ENCODE measurements around the gene CDHR5.
"Not testable (repeated sequence)": the region's sequence is repeated elsewhere in the genome, so short reads cannot be mapped to it uniquely, and the experiment has no call there.

The CDHR5 gene

GRCh38 chr11:656866-657265, 32.1 kb upstream of the CDHR5 start:
- Histone ChIP-seq H3K36me3 (ENCODE audit: control insufficient read depth, low read depth, low read length) (peaks cover 9% of the 10 kb centered on the region), H3K27me3 (ENCODE audit: control insufficient read depth, insufficient read depth, low read length) (no peaks in the 10 kb centered on the region), H3K9me3 (ENCODE audit: control insufficient read depth, low read depth, low read length) (no peaks in the 10 kb centered on the region), H3K4me1 (ENCODE audit: control insufficient read depth, low read depth, low read length) (no peaks in the 10 kb centered on the region), H3K27ac (ENCODE audit: low read length) (no peak overlapping the region), H3K4me3 (ENCODE audit: low read length) (no peak overlapping the region), H3K9ac (ENCODE audit: low read length) (no peak overlapping the region)

DNA sequence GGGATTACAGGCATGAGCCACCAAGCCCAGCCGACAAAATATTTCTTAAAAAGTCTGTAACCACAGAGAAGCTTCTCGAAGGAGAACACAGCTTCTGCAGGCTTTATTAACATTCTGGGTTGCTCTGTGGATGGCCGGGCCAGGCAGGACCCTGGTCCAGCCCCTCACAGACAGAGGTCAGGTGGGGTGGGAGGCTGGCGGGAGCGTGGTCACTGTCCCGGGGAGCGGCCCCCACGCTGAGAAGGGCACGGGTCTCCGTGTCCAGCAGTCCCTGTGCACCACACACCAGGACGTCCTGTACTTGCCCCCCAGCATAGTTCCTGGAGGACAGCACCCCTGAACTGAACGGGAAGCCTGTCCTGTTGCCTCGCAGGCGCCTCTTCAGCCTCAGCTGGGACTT, 31.7 kb upstream of the CDHR5 start:
- Histone ChIP-seq H3K9ac (ENCODE audit: low read length) (no peak overlapping the region), H3K9me3 (ENCODE audit: control insufficient read depth, low read depth, low read length) (no peaks in the 10 kb centered on the region), H3K4me1 (ENCODE audit: control insufficient read depth, low read depth, low read length) (no peaks in the 10 kb centered on the region), H3K36me3 (ENCODE audit: control insufficient read depth, low read depth, low read length) (peaks cover 9% of the 10 kb centered on the region), H3K4me3 (ENCODE audit: low read length) (no peak overlapping the region), H3K27ac (ENCODE audit: low read length) (no peak overlapping the region), H3K27me3 (ENCODE audit: control insufficient read depth, insufficient read depth, low read length) (no peaks in the 10 kb centered on the region)

DNA sequence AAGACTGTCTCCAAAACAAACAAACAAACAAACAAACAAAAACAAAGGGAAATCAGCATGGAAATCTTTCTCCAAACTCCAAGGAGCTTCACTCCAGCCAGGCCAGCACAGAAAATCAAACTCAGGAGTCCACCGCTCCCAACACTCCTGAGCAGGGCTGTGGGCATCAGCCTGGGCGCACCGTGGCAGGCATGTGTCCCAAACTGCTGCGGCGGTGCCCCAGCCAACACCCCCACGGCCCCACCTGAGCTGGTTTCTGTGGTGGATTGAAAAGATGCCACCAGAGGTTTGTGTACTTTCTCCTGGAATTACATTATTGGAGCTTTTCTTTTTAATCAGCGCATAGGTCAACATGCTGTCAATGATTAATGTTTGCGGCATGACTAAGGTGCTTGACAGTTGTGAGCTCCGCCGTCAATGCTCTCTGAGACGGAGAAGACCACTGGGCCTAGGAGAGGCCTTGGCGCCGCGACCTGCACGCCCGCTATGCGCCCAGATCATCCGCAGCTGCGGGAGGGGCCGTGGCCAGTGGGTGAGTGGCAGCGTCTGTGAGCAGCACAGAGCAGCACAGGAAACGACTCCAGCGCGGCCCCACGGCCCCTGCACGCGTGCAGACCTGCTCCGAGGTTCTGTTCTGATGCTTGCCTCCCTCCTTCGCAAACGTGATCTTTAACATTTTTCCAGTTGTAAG, 30.4 kb upstream of the CDHR5 start:
- H3K4me1 ChIP-seq (ENCODE audit: control insufficient read depth, low read depth, low read length): no peaks in the 10 kb centered on the region
- no peak overlapping the region for H3K9ac ChIP-seq (ENCODE audit: low read length)
- H3K27ac ChIP-seq (ENCODE audit: low read length): no peak overlapping the region
- H3K9me3 ChIP-seq (ENCODE audit: control insufficient read depth, low read depth, low read length): no peaks in the 10 kb centered on the region
- H3K27me3 ChIP-seq (ENCODE audit: control insufficient read depth, insufficient read depth, low read length): no peaks in the 10 kb centered on the region
- H3K4me3 ChIP-seq (ENCODE audit: low read length): no peak overlapping the region
- peaks cover 13% of the 10 kb centered on the region for H3K36me3 ChIP-seq (ENCODE audit: control insufficient read depth, low read depth, low read length)

DNA sequence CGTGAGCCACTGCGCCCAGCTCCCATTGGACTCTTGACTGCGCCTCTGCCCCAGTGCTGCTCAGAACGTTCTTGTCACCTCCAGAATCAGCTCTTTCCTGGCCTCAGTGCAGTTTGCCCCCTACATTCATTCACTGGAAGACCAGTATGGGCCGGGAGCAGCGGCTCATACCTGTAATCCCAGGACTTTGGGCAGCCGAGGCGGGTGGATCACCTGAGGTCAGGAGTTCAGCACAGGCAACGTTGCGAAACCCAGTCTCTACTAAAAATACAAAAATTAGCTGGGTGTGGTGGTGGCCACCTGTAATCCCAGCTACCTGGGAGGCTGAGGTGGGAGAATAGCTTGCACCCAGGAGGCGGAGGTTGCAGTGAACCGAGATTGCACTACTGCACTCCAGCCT, 29.7 kb upstream of the CDHR5 start:
- not testable (repeated sequence) for H3K4me1 ChIP-seq (ENCODE audit: control insufficient read depth, low read depth, low read length)

GRCh38 chr11:653837-654236, 29.1 kb upstream of the CDHR5 start:
- Histone ChIP-seq H3K4me3 (ENCODE audit: low read length) (no peak overlapping the region), H3K27me3 (ENCODE audit: control insufficient read depth, insufficient read depth, low read length) (no peaks in the 10 kb centered on the region), H3K36me3 (ENCODE audit: control insufficient read depth, low read depth, low read length) (peaks cover 13% of the 10 kb centered on the region), H3K9me3 (ENCODE audit: control insufficient read depth, low read depth, low read length) (no peaks in the 10 kb centered on the region), H3K27ac (ENCODE audit: low read length) (no peak overlapping the region), H3K9ac (ENCODE audit: low read length) (no peak overlapping the region), H3K4me1 (ENCODE audit: control insufficient read depth, low read depth, low read length) (no peaks in the 10 kb centered on the region)

More for the DNA sequence above, 29.7 kb upstream of the CDHR5 start:
- not testable (repeated sequence) for H3K9me3 ChIP-seq (ENCODE audit: control insufficient read depth, low read depth, low read length); H3K27me3 ChIP-seq (ENCODE audit: control insufficient read depth, insufficient read depth, low read length); H3K9ac ChIP-seq (ENCODE audit: low read length); H3K27ac ChIP-seq (ENCODE audit: low read length); H3K4me3 ChIP-seq (ENCODE audit: low read length)
- H3K36me3 ChIP-seq (ENCODE audit: control insufficient read depth, low read depth, low read length): peaks cover 13% of the 10 kb centered on the region

DNA sequence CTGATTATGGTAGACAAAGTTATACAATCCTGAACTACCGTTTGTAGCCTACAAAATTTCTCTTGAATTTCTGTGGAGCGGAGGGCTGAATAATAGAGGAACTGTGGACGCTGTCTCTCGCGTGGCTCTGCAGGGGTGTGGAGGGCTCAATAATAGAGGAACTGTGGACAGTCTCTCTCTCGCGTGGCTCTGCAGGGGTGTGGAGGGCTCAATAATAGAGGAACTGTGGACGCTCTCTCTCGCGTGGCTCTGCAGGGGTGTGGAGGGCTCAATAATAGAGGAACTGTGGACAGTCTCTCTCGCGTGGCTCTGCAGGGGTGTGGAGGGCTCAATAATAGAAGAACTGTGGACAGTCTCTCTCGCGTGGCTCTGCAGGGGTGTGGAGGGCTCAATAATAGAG, 28.4 kb upstream of the CDHR5 start:
- H3K36me3 ChIP-seq (ENCODE audit: control insufficient read depth, low read depth, low read length): peaks cover 13% of the 10 kb centered on the region

DNA sequence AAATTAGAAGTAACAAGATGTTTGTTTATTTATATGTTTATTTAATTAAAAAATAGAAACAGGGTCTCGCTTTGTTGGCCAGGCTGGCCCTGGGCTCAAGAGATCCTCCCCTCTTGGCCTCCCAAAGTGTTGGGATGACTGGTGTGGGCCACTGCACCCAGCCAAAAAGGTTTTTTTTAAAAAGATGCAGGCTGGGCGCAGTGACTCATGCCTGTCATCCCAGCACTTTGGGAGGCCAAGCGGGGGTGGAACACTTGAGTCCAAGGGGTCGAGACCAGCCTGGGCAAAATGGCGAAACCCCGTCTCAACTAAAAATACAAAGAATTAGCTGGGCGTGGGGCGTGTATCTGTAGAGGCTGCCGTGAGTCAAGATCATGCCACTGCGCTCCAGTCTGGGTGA, 25.7 kb upstream of the CDHR5 start:
- Histone ChIP-seq H3K36me3 (ENCODE audit: control insufficient read depth, low read depth, low read length) (peaks cover 10% of the 10 kb centered on the region), H3K27me3 (ENCODE audit: control insufficient read depth, insufficient read depth, low read length) (no peaks in the 10 kb centered on the region), H3K4me3 (ENCODE audit: low read length) (no peak overlapping the region), H3K27ac (ENCODE audit: low read length) (no peak overlapping the region), H3K4me1 (ENCODE audit: control insufficient read depth, low read depth, low read length) (no peaks in the 10 kb centered on the region), H3K9ac (ENCODE audit: low read length) (no peak overlapping the region), H3K9me3 (ENCODE audit: control insufficient read depth, low read depth, low read length) (no peaks in the 10 kb centered on the region)

More for the DNA sequence above, 28.4 kb upstream of the CDHR5 start:
- H3K4me1 ChIP-seq (ENCODE audit: control insufficient read depth, low read depth, low read length); H3K27me3 ChIP-seq (ENCODE audit: control insufficient read depth, insufficient read depth, low read length); H3K27ac ChIP-seq (ENCODE audit: low read length); H3K4me3 ChIP-seq (ENCODE audit: low read length); H3K9me3 ChIP-seq (ENCODE audit: control insufficient read depth, low read depth, low read length); H3K9ac ChIP-seq (ENCODE audit: low read length): not testable (repeated sequence)

DNA sequence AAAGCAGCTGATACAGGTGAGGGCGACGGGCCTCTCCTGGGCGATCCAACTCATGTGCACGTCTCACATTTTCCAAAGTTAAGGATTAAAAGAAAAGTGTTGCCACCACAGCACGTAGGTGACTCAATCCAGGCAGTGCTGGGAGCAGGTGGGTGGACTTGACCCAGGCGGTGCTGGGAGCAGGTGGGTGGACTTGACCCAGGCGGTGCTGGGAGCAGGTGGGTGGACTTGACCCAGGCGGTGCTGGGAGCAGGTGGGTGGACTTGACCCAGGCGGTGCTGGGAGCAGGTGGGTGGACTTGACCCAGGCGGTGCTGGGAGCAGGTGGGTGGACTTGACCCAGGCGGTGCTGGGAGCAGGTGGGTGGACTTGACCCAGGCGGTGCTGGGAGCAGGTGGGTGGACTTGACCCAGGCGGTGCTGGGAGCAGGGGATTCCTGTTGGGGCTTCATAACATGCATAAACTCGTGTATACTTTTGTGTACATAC, 23.0 kb upstream of the CDHR5 start:
- H3K4me1 ChIP-seq (ENCODE audit: control insufficient read depth, low read depth, low read length); H3K9ac ChIP-seq (ENCODE audit: low read length); H3K36me3 ChIP-seq (ENCODE audit: control insufficient read depth, low read depth, low read length); H3K9me3 ChIP-seq (ENCODE audit: control insufficient read depth, low read depth, low read length); H3K4me3 ChIP-seq (ENCODE audit: low read length); H3K27ac ChIP-seq (ENCODE audit: low read length); H3K27me3 ChIP-seq (ENCODE audit: control insufficient read depth, insufficient read depth, low read length): not testable (repeated sequence)

DNA sequence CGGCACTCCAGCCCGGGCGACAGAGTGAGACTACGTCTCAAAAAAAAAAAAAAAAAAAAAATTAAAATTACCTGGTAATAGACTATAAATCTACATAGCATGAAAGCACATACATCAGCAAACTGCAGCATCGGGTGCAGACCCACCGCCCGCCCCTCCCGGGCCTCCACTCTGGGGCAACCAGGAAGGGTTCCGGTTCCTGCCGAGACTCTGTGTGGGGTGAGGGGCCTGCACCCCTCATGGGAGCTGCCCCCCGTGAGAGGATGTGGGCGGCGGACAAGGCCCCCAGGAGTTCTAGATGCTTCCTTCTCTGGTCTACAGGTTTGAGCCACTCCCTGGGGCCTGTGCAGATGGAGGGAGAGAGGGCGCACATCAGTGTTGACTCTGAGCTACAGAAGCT, 21.5 kb upstream of the CDHR5 start:
- peaks cover 9% of the 10 kb centered on the region for H3K36me3 ChIP-seq (ENCODE audit: control insufficient read depth, low read depth, low read length)

DNA sequence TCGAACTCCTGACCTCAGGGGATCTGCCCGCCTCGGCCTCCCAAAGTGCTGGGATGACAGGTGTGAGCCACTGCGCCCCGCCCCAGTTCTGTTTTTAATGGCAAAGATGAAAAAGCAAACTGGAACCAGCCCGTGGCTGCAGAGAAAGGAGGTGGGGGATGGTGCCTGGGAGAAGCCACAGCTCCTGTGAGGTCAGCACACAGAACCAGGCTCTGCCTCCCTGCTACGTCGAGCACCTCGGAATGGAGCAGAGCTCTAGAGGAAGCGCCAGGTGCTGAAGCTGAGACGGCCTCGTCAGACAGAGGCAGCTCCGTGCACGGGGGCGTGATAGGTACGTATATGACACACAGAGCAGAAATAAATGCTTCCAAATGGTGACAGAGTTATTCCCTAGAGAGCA, 20.8 kb upstream of the CDHR5 start:
- Histone ChIP-seq H3K4me1 (ENCODE audit: control insufficient read depth, low read depth, low read length) (peaks cover 5% of the 10 kb centered on the region), H3K36me3 (ENCODE audit: control insufficient read depth, low read depth, low read length) (peaks cover 6% of the 10 kb centered on the region), H3K4me3 (ENCODE audit: low read length) (no peak overlapping the region), H3K27me3 (ENCODE audit: control insufficient read depth, insufficient read depth, low read length) (peaks cover 10% of the 10 kb centered on the region), H3K9me3 (ENCODE audit: control insufficient read depth, low read depth, low read length) (no peaks in the 10 kb centered on the region), H3K27ac (ENCODE audit: low read length) (no peak overlapping the region), H3K9ac (ENCODE audit: low read length) (no peak overlapping the region)

More for the DNA sequence above, 21.5 kb upstream of the CDHR5 start:
- H3K9ac ChIP-seq (ENCODE audit: low read length): no peak overlapping the region
- H3K9me3 ChIP-seq (ENCODE audit: control insufficient read depth, low read depth, low read length): no peaks in the 10 kb centered on the region
- no peaks in the 10 kb centered on the region for H3K4me1 ChIP-seq (ENCODE audit: control insufficient read depth, low read depth, low read length)
- H3K27me3 ChIP-seq (ENCODE audit: control insufficient read depth, insufficient read depth, low read length): peaks cover 3% of the 10 kb centered on the region
- no peak overlapping the region for H3K27ac ChIP-seq (ENCODE audit: low read length)
- no peak overlapping the region for H3K4me3 ChIP-seq (ENCODE audit: low read length)

DNA sequence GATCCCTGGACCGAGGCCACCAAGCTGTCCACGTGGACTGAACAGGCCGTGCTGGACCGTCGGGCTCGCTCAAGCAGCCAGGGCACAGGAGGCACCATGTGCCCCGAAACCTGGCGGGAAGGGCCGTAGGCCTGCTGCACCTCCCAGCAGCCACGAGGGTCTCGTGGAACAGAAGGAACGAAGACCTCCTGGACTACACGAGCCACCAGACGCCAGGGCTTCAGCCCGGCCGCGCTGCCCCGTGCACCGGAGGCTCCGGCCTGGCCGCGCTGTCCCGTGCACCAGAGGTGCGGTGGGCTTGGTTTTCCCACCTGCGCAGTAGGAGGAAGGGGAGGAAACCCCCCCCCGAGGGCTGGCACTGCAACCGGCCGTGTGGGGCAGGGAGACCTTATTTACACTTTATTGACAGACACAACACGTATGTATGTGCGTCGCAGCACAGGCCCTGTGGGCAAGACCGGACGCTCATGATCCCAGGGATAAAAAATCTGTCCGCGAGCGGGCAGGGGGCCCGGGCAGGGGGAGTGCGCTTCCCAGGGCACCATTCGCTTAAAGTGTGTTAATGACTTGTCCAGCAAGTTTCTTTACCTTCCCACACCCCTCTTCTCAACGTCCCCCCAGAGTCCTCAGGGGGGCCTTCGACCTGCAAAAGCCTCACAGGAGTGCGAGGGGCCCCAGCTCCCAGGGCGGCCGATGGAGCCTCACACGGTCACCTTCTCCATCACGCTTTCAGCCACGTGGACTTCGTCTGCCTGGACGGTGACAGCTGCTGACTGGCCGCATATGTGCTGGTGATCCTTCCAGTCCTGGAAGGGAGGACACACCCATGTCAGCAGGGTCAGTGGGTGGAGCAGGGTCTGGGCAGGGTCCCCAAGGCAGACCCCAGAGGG, 19.3 kb upstream of the CDHR5 start:
- H3K4me1 ChIP-seq (ENCODE audit: control insufficient read depth, low read depth, low read length): peaks cover 8% of the 10 kb centered on the region
- no peaks in the 10 kb centered on the region for H3K9me3 ChIP-seq (ENCODE audit: control insufficient read depth, low read depth, low read length)
- H3K36me3 ChIP-seq (ENCODE audit: control insufficient read depth, low read depth, low read length): peaks cover 5% of the 10 kb centered on the region
- H3K27ac ChIP-seq (ENCODE audit: low read length): no peak overlapping the region
- H3K9ac ChIP-seq (ENCODE audit: low read length): no peak overlapping the region
- no peak overlapping the region for H3K4me3 ChIP-seq (ENCODE audit: low read length)
- peaks cover 18% of the 10 kb centered on the region for H3K27me3 ChIP-seq (ENCODE audit: control insufficient read depth, insufficient read depth, low read length)

Measured in iPS-18a (cell line).